ENCODE data around the gene SHC2. TPM values are rescaled to one million over a fixed set of nuclear protein-coding genes. Genes with fewer than 3 reads are reported as not detected.

Gene SHC2
- total and polyA plus RNA-seq, 9 of the 15 experiments (the other 6 are each of a cell fraction or from before 2014, with no cell fraction given) = 0.14 to 0.36 (median 0.17) TPM; not detected in 5

- Histone ChIP-seq H3K27ac (ENCODE audit: extremely low read depth, low read depth, low read length) (no peak within 1 kb of the TSS), H3K4me2 (ENCODE audit: insufficient read depth, low read length) (no peak within 1 kb of the TSS; the same call in 1 of the 2 replicates), H4K20me1 (replicated peaks; ENCODE audit: control insufficient read depth, insufficient read depth, low read length) (0 out of 2 replicates have a peak, but pooled peaks cover 9% of the 10 kb centered on the region), H3K36me3 (ENCODE audit: control insufficient read depth, insufficient read depth, low read length) (no peaks in the 10 kb centered on the region), H3K4me1 (replicated peaks in 1 of 2; ENCODE audit: control insufficient read depth in 2 of 2, insufficient read depth in 2 of 2, low read length in 2 of 2) (peaks cover 3 to 65% of the 10 kb centered on the region in 2 experiments; a peak in 2 of 5 replicates), H3K9ac (ENCODE audit: insufficient read depth in 1 of 2, low read depth in 2 of 2, low read length in 2 of 2) (peak within 1 kb of the TSS in 1 of 2 experiments; percentile 45; a peak in 1 of 4 replicates), H3K79me2 (ENCODE audit: control insufficient read depth, insufficient read depth, low read length) (no peaks in the 10 kb centered on the region), H3K9me1 (ENCODE audit: control insufficient read depth, insufficient read depth, low read length) (no peaks in the 10 kb centered on the region), H2AFZ (ENCODE audit: low read depth, low read length) (no peak within 1 kb of the TSS), H3K9me3 (replicated peaks; ENCODE audit: control insufficient read depth, insufficient read depth, low read depth, low read length) (no peaks in the 10 kb centered on the region), H3K4me3 (0 out of 2 replicates have a peak within 1 kb of the TSS, but pooled peaks have one; percentile 15), H3K27me3 (ENCODE audit: control insufficient read depth in 2 of 2, insufficient read depth in 2 of 2, low read length in 2 of 2) (peaks cover 31 to 70% of the 10 kb centered on the region in 2 experiments; a peak in 4 of 5 replicates)
- ATAC-seq = peak; percentile 83
- 1% methylated on average over 24 of the region's 80 CpGs for WGBS (ENCODE audit: insufficient coverage, low coverage, missing lambda C conversion rate)
- in situ Hi-C loops (cut with MboI) (no loop called here), intact Hi-C loops (cut with micrococcal nuclease) (no loop called here)
- POLR2A ChIA-PET = interaction anchor here (0.9 kb wide), 1 partner anchor 52 kb away, joined by 3 read pairs; the partner anchor contains the start of gene SHC2
- no peak for FAIRE-seq
- peak; percentile 52 to 81 (median 73) for DNase-seq (ENCODE audit: extremely low read depth in 1 of 4, low spot score in 3 of 4)
- CTCF ChIA-PET (ENCODE audit: low intra/inter-chr PET ratio) = no interaction called here
- BruUV-seq (replicated peaks) = no TSS peak
- TF ChIP-seq CBX3 (IDR thresholded peaks at IDR 0.05; ENCODE audit: borderline replicate concordance in 1 of 2, low read length in 2 of 2) (no peak), ZNF780A (CRISPR knock-in tag; IDR thresholded peaks at IDR 0.05) (no peak), ZNF384 (IDR thresholded peaks at IDR 0.05; ENCODE audit: low read depth, low read length) (no peak), RBM25 (IDR thresholded peaks at IDR 0.05; ENCODE audit: low read depth, low read length, severe bottlenecking) (no peak), MNT (conservative IDR thresholded peaks at IDR 0.05) (no peak), NONO (IDR thresholded peaks at IDR 0.05; ENCODE audit: low read depth in 2 of 2, low read length in 1 of 2) (0 out of 4 replicates have a peak, but pooled peaks of 1 of the 2 experiments have one; percentile 44), JUNB (CRISPR knock-in tag; conservative IDR thresholded peaks at IDR 0.05) (no peak), YY1 (IDR thresholded peaks at IDR 0.05; ENCODE audit: borderline replicate concordance in 1 of 3, control insufficient read depth in 1 of 3, extremely low read depth in 1 of 3, insufficient read depth in 3 of 3, insufficient read length in 1 of 3, insufficient replicate concordance in 2 of 3, low read depth in 1 of 3, low read length in 2 of 3) (peak in 1 of 3 experiments; percentile 60), RFX1 (IDR thresholded peaks at IDR 0.05) (no peak), NR2C1 (IDR thresholded peaks at IDR 0.05) (no peak), NR2C1 (tag; IDR thresholded peaks at IDR 0.05) (no peak)
Measured at GRCh38 chr19:408902-409515, 51.8 kb downstream of the SHC2 start, which contains the start of gene C2CD4C. TSS of gene C2CD4C (minus strand) at chr19:409147. CDS start at chr19:408361, 786 bp downstream.

All from K562 (cell line).